Upper lobe of left lung (tissue), 4 donors: ENCODE measurements around the gene SUSD3.
A peak's percentile ranks its signal among the peaks of the same experiment; 100 is the strongest.

Source experiments
- CTCF ChIP-seq, 6 experiments: fragments of 450-650 bp in 4 of 6; fragments of 200-600 bp in 2 of 6; sonication (generic) in 2 of 6; IDR thresholded peaks; one replicate each; pipeline ENCODE4 v1.5.1; 2016 to 2019; ENCODE audit warnings: antibody characterized with exemption in 6 of 6
- POLR2A ChIP-seq, 4 donors: fragments of 450-650 bp; IDR thresholded peaks; one replicate each; pipeline ENCODE4 v1.5.1; 2016 to 2017; ENCODE audit warnings: antibody characterized with exemption in 4 of 4, mild to moderate bottlenecking in 2 of 4
- POLR2AphosphoS5 ChIP-seq, 2 donors: sonication (generic); formaldehyde crosslinking; IDR thresholded peaks; one replicate each; pipeline ENCODE4 v1.5.1; 2017; ENCODE audit warnings: antibody characterized with exemption in 2 of 2

GRCh38 chr9:93051680-93052089 lies 6.8 kb upstream of the SUSD3 start:
- no peak for TF ChIP-seq CTCF (IDR thresholded peaks at IDR 0.05)
- peak in 1 of 4 donors; percentile 29 for TF ChIP-seq POLR2A (IDR thresholded peaks at IDR 0.05)
- TF ChIP-seq POLR2AphosphoS5 (IDR thresholded peaks at IDR 0.05) = peak in 1 of 2 donors; percentile 25
